GM13976 (cell line): ENCODE data around the gene KIRREL3.
"Not testable (repeated sequence)": the region's sequence is repeated elsewhere in the genome, so short reads cannot be mapped to it uniquely, and the experiment has no call there.

ENCODE experiments used
- DNase-seq: peaks from one replicate; pipeline ENCODE4 v3.0.0; 2012; ENCODE audit warnings: low spot score
- in situ Hi-C: fragments of 300-500 bp; cut with MboI; formaldehyde crosslinking; loops from one replicate; pipeline ENCODE4 v1.12.0; 2022; ENCODE audit warnings: low sequenced_read_pairs, mixed read lengths, inconsistent platforms; ENCODE audit not compliant: unreplicated experiment
- TF ChIP-seq, protein P1 (sequence below): IDR thresholded peaks from 2 replicates; pipeline ENCODE4 v1.5.1; 2012; ENCODE audit warnings: borderline replicate concordance, mild to moderate bottlenecking; ENCODE audit not compliant: insufficient read depth; ENCODE audit errors: extremely low read depth, missing control alignments, control extremely low read depth

Gene KIRREL3

DNA sequence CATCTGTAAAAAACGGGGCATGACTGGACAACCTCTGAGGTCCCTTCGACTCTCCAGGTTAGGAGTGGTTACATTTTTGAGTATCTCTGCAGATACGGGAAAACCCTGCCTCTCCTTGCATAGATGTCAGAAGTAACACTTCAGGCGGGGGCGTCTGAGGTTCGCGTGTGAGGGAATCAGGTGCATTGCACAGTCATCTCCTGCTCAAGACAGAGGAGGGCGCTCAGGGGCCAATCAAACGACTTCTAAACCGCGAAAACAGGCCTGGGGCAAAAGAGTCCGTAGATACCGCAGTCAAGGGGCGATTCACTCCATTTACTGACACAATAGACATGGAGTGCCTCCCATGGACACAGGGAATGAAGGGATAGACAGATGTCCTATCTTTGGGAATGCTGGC, 31.7 kb downstream of the KIRREL3 start:
- in situ Hi-C loops, result no loop called here
- DNase-seq, result no peak
- TF ChIP-seq, protein P1, sequence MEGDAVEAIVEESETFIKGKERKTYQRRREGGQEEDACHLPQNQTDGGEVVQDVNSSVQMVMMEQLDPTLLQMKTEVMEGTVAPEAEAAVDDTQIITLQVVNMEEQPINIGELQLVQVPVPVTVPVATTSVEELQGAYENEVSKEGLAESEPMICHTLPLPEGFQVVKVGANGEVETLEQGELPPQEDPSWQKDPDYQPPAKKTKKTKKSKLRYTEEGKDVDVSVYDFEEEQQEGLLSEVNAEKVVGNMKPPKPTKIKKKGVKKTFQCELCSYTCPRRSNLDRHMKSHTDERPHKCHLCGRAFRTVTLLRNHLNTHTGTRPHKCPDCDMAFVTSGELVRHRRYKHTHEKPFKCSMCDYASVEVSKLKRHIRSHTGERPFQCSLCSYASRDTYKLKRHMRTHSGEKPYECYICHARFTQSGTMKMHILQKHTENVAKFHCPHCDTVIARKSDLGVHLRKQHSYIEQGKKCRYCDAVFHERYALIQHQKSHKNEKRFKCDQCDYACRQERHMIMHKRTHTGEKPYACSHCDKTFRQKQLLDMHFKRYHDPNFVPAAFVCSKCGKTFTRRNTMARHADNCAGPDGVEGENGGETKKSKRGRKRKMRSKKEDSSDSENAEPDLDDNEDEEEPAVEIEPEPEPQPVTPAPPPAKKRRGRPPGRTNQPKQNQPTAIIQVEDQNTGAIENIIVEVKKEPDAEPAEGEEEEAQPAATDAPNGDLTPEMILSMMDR, result no peak

GRCh38 chr11:126965331-126965730, 35.2 kb downstream of the KIRREL3 start:
- TF ChIP-seq, protein P1, result no peak
- in situ Hi-C loops, result no loop called here
- DNase-seq, result no peak

DNA sequence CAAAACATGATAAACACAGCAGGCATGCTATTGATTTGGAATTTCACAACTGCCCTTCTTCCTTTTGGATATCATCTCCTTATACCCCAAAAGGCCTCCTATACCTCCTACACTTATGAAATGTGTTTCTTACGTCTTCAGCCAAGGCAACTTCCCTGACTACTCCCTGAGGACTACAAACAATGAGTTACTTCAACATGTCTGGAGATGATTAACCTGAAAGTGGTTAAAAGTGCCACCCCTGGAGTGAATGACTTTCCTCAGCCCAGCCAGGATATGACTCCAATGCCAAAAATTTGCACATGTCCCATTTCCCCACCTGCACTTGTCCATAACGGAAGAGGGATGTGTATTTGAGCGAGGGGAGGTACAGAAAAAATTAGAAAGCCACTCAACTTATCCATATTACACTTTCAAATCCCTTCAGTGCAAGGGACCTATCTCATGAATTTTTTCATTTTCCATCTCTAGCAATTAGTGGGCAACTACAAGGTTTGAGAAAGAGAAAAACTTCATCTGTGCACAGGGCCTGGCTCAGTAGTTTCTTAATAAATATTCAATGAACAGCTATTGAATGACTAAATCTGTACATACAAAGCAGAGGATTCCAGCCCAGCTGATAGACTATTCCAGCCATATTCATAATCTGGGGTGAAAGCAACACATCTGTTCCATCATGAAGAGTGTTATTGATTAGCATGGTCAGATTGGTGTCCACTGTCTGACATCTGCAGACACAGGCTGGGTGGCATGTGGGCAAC, 36.8 kb downstream of the KIRREL3 start:
- TF ChIP-seq, protein P1, result no peak
- DNase-seq, result no peak
- in situ Hi-C loops, result no loop called here

DNA sequence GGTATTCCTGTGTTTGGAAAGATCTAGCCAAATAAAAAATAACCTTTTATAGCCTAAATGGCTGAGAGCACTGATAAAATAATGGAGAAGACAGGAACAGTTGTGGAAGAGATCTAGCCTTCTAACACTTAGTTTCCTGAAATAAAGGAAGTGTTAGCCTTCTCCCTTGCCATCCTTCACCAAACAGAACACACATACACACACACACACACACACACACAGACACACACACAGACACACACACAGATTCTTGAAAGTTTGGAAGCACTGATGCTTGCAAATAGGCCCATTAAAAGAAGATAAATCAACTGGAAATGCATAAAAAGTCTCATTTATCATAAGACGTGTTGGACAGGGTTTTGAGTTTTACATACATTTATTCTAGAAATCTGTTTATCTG, 37.5 kb downstream of the KIRREL3 start:
- no peak for DNase-seq
- in situ Hi-C loops, result no loop called here
- TF ChIP-seq, protein P1, result no peak

DNA sequence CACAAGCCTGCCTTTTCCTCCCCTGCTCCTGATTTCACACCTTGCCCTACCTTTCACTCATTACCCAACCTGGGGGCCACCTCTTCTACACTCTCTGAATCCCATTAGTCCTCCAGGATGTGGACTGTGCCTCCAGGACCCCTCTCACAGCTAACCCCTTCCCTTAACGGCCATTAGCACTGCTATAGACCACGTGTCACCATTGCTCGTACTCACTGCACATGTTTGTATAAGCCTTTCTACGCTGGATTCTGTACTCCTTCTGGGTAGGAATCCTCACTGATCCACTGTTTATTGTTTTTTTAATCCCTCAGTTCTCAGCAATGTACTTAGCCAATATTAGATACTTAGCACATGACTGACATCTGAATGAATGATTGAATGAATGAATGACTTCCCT, 40.9 kb downstream of the KIRREL3 start:
- in situ Hi-C loops, result no loop called here
- TF ChIP-seq, protein P1, result no peak
- DNase-seq, result no peak

- TF ChIP-seq, protein P1, result no peak
- no peak for DNase-seq
- in situ Hi-C loops, result no loop called here
Observed at GRCh38 chr11:126956635-126957034, 43.9 kb downstream of the KIRREL3 start.

- DNase-seq, in situ Hi-C loops: not testable (repeated sequence)
Observed at GRCh38 chr11:126952533-126952932, 48.0 kb downstream of the KIRREL3 start.
